Keratinocyte (primary cell): ENCODE results near the gene TMEM42. TPM values are rescaled to one million over a fixed set of nuclear protein-coding genes. Genes with fewer than 3 reads are reported as not detected.
A peak's percentile ranks its signal among the peaks of the same experiment; 100 is the strongest.

ENCODE experiments used
- DNase-seq: peaks from one replicate; pipeline ENCODE4 v3.0.0-alpha.2; 2011; ENCODE audit warnings: low read depth, missing footprints, low spot score
- FAIRE-seq: peaks from 2 replicates; lab custom pipeline; 2011; peaks lifted over from hg19 to GRCh38; lab: Jason Lieb, UNC
- H2AFZ ChIP-seq: 2 replicates; pipeline ENCODE4 v1.6.0; 2012; ENCODE audit warnings: low read length, control low read depth, inconsistent platforms; ENCODE audit not compliant: control insufficient read depth
- H3K27ac ChIP-seq: 2 replicates; pipeline ENCODE4 v1.5.1; 2011; ENCODE audit warnings: low read length; ENCODE audit not compliant: control insufficient read depth, insufficient read depth
- H3K27me3 ChIP-seq: 3 replicates; pipeline ENCODE4 v1.6.0; 2011; ENCODE audit warnings: low read length; ENCODE audit not compliant: control insufficient read depth, insufficient read depth; ENCODE audit errors: extremely low read depth
- H3K36me3 ChIP-seq, 2 experiments: 2 replicates in 1 of 2; 3 replicates in 1 of 2; pipeline ENCODE4 v1.5.1; 2011; ENCODE audit warnings: low read length in 2 of 2, mild to moderate bottlenecking in 1 of 2; ENCODE audit not compliant: control insufficient read depth in 2 of 2, insufficient read depth in 2 of 2; ENCODE audit errors: extremely low read depth in 1 of 2
- H3K4me1 ChIP-seq: 3 replicates; pipeline ENCODE4 v1.5.1; 2011; ENCODE audit warnings: low read length; ENCODE audit not compliant: control insufficient read depth, insufficient read depth; ENCODE audit errors: extremely low read depth
- H3K4me2 ChIP-seq: 3 replicates; pipeline ENCODE4 v1.6.0; 2011; ENCODE audit warnings: low read depth, low read length; ENCODE audit not compliant: control insufficient read depth, insufficient read depth; ENCODE audit errors: extremely low read depth
- H3K4me3 ChIP-seq, 3 experiments: fragments of 200-600 bp in 1 of 3; sonication (generic) in 1 of 3; 2 replicates in 2 of 3; 3 replicates in 1 of 3; pipeline ENCODE4 v1.5.1; 2011 to 2016; ENCODE audit warnings: low read length in 3 of 3, mild to moderate bottlenecking in 3 of 3, control low read depth in 2 of 3, inconsistent platforms in 1 of 3, low read depth in 1 of 3, mixed read lengths in 1 of 3, mixed run types in 1 of 3, moderate library complexity in 1 of 3; ENCODE audit not compliant: control insufficient read depth in 2 of 3, insufficient read depth in 2 of 3; ENCODE audit errors: extremely low read depth in 1 of 3
- H3K79me2 ChIP-seq: 2 replicates; pipeline ENCODE4 v1.6.0; 2012; ENCODE audit warnings: low read length; ENCODE audit not compliant: control insufficient read depth, insufficient read depth
- H3K9ac ChIP-seq: 3 replicates; pipeline ENCODE4 v1.6.0; 2011; ENCODE audit warnings: low read length; ENCODE audit not compliant: control insufficient read depth, insufficient read depth; ENCODE audit errors: extremely low read depth
- H3K9me1 ChIP-seq: 3 replicates; pipeline ENCODE4 v1.6.0; 2011; ENCODE audit warnings: low read length; ENCODE audit not compliant: control insufficient read depth, insufficient read depth; ENCODE audit errors: extremely low read depth
- H3K9me3 ChIP-seq: 2 replicates; pipeline ENCODE4 v1.5.1; 2012; ENCODE audit warnings: low read depth, low read length; ENCODE audit not compliant: control insufficient read depth
- H4K20me1 ChIP-seq: 3 replicates; pipeline ENCODE4 v1.6.0; 2011; ENCODE audit warnings: low read length; ENCODE audit not compliant: control insufficient read depth, insufficient read depth; ENCODE audit errors: extremely low read depth
- EZH2 ChIP-seq: IDR thresholded peaks from one replicate; pipeline ENCODE4 v1.6.1; 2012; ENCODE audit warnings: inconsistent platforms, mild to moderate bottlenecking, low read length, moderate library complexity
- dilution Hi-C: fragments of 300-500 bp; cut with MboI; formaldehyde crosslinking; loops from one replicate; pipeline ENCODE4 v1.7.0; 2020; ENCODE audit warnings: low sequenced_read_pairs; ENCODE audit not compliant: extremely low pct_ligation_motif_present
- polyA plus RNA-seq, 5 experiments: library from polyadenylated mRNA; depleted of rRNA in 3 of 5; stranded (reverse) in 3 of 5; stranded (forward) in 1 of 5; unstranded in 1 of 5; fragments of >200 nt; gene quantifications; 1 replicate in 1 of 5; 2 replicates in 3 of 5; 3 replicates in 1 of 5; pipeline versions ENCODE4 v1.2.1 to v1.2.3, GENCODE V29; 2011 to 2012; ENCODE audit warnings: missing spikeins in 2 of 5, low read depth in 1 of 5, low replicate concordance in 1 of 5
- TF ChIP-seq, protein P1 (sequence below), 3 experiments: IDR thresholded peaks in 1 of 3; conservative IDR thresholded peaks in 1 of 3; optimal IDR thresholded peaks in 1 of 3; 2 replicates in 2 of 3; 3 replicates in 1 of 3; pipeline versions ENCODE3 to v1.5.1; 2011; ENCODE audit warnings: low read length in 3 of 3, mild to moderate bottlenecking in 3 of 3, moderate library complexity in 2 of 3, control low read depth in 1 of 3, inconsistent platforms in 1 of 3; ENCODE audit not compliant: insufficient read depth in 2 of 3; ENCODE audit errors: extremely low read depth in 1 of 3

Gene TMEM42
- polyA plus RNA-seq, 1 donor (not counting 4 experiments of a cell fraction or from before 2014, with no cell fraction given): 19.5 TPM

DNA sequence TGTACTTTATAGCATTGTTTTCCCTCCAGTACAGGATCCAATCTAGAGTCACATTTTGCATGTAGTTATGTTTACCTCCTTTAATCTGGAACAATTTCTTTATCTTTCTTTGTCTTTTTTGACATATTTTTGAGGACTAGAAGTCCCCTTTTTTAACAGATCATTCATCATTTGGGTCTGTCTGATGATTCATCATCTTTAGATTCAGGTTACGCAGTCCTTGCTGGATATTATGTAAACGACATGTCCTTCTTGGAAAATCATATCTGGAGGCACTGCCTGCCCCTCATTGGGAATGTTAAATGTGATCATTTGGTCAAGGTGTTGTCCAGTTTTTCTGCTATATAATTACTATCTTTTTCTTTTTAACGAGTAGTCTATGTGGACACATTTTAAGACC, 31.0 kb downstream of the TMEM42 start:
- Histone ChIP-seq H3K27ac (peak overlapping the region; percentile 88), H3K4me1 (peaks cover 16% of the 10 kb centered on the region), H3K36me3 (no peaks in the 10 kb centered on the region), H2AFZ (no peak overlapping the region), H3K9ac (peak overlapping the region; percentile 45), H3K9me1 (no peaks in the 10 kb centered on the region), H3K4me2 (peak overlapping the region; percentile 29), H4K20me1 (no peaks in the 10 kb centered on the region), H3K79me2 (no peaks in the 10 kb centered on the region), H3K27me3 (no peaks in the 10 kb centered on the region), H3K9me3 (no peaks in the 10 kb centered on the region), H3K4me3 (no peak overlapping the region)
- dilution Hi-C loops: no loop called here
- TF ChIP-seq, protein P1, sequence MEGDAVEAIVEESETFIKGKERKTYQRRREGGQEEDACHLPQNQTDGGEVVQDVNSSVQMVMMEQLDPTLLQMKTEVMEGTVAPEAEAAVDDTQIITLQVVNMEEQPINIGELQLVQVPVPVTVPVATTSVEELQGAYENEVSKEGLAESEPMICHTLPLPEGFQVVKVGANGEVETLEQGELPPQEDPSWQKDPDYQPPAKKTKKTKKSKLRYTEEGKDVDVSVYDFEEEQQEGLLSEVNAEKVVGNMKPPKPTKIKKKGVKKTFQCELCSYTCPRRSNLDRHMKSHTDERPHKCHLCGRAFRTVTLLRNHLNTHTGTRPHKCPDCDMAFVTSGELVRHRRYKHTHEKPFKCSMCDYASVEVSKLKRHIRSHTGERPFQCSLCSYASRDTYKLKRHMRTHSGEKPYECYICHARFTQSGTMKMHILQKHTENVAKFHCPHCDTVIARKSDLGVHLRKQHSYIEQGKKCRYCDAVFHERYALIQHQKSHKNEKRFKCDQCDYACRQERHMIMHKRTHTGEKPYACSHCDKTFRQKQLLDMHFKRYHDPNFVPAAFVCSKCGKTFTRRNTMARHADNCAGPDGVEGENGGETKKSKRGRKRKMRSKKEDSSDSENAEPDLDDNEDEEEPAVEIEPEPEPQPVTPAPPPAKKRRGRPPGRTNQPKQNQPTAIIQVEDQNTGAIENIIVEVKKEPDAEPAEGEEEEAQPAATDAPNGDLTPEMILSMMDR (optimal IDR thresholded peaks at IDR 0.05 in 1 of 3, IDR thresholded peaks at IDR 0.05 in 1 of 3, conservative IDR thresholded peaks at IDR 0.05 in 1 of 3; ENCODE audit: extremely low read depth in 1 of 3, insufficient read depth in 2 of 3, low read length in 3 of 3): no peak
- TF ChIP-seq EZH2: no peak
- peak; percentile 75 for FAIRE-seq
- no peak for DNase-seq

DNA sequence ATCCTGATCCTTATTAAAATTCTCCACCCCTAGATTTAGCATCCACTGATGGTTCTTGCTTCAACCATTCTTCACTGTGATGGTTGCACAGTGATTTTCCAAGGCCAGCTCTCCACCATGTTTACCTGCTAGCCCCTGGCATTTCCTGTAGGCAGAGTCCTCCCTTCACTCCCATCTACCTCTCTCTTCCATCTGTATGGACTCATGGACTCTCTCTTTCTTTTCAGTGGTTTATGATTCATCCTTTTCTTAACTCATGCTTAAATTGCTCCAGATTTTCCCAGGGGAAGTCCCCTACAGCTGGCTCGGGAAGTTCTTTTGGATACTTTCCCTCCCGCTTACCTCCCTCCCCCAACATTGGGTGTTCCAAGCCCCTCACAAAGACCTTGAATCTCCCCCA, 31.4 kb downstream of the TMEM42 start:
- H3K4me2 ChIP-seq: peak overlapping the region; percentile 29
- no peaks in the 10 kb centered on the region for H3K9me1 ChIP-seq
- TF ChIP-seq, protein P1 (optimal IDR thresholded peaks at IDR 0.05 in 1 of 3, IDR thresholded peaks at IDR 0.05 in 1 of 3, conservative IDR thresholded peaks at IDR 0.05 in 1 of 3; ENCODE audit: extremely low read depth in 1 of 3, insufficient read depth in 2 of 3, low read length in 3 of 3): no peak
- TF ChIP-seq EZH2: no peak
- H2AFZ ChIP-seq: peak overlapping the region; percentile 32
- no peaks in the 10 kb centered on the region for H4K20me1 ChIP-seq
- peaks cover 14% of the 10 kb centered on the region for H3K4me1 ChIP-seq
- no peaks in the 10 kb centered on the region for H3K79me2 ChIP-seq
- H3K9me3 ChIP-seq: no peaks in the 10 kb centered on the region
- H3K36me3 ChIP-seq: no peaks in the 10 kb centered on the region
- H3K27ac ChIP-seq: peak overlapping the region; percentile 88
- DNase-seq (no peak), FAIRE-seq (peak; percentile 93)
- no peaks in the 10 kb centered on the region for H3K27me3 ChIP-seq
- dilution Hi-C loops: no loop called here
- no peak overlapping the region for H3K4me3 ChIP-seq
- peak overlapping the region; percentile 45 for H3K9ac ChIP-seq
